K562 (cell line): ENCODE results near the gene NDUFAF8. TPM values are rescaled to one million over a fixed set of nuclear protein-coding genes. Genes with fewer than 3 reads are reported as not detected.

Source experiments
- ATAC-seq: fragments of 200-7000 bp; cut with Tn5 transposase; 3 replicates; pipeline ENCODE4 v1.9.1; 2020; ENCODE audit warnings: moderate library complexity
- BruUV-seq: library from RNA; stranded (reverse); fragments of 400-500 nt; replicated peaks from 2 replicates; lab custom pipeline; 2021; lab: Mats Ljungman, UMichigan
- CTCF ChIA-PET: fragments of 300-600 bp; formaldehyde crosslinking; extraction: SDS; loops from one replicate; lab custom pipeline; 2021; ENCODE audit warnings: low intra/inter-chr PET ratio; lab: Yijun Ruan, JAX
- POLR2A ChIA-PET: fragments of 300-600, 350-650 bp; sonication (Branson Sonifier 250); formaldehyde crosslinking; extraction: SDS; loops from one replicate; lab custom pipeline; 2021; ENCODE audit warnings: antibody characterized with exemption, inconsistent platforms; lab: Yijun Ruan, JAX
- DNase-seq, 4 experiments: peaks; one replicate each; pipeline versions ENCODE4 v3.0.0 to v3.0.0-alpha.2; 2011 to 2018; ENCODE audit warnings: low spot score in 3 of 4, mixed read lengths in 3 of 4; ENCODE audit errors: extremely low read depth in 1 of 4
- FAIRE-seq: peaks from 2 replicates; lab custom pipeline; 2011; peaks lifted over from hg19 to GRCh38; lab: Jason Lieb, UNC
- H2AFZ ChIP-seq: 2 replicates; pipeline ENCODE4 v1.6.0; 2011; ENCODE audit warnings: low read depth, low read length, control low read depth, inconsistent platforms
- H3K27ac ChIP-seq: fragments of 200-600 bp; 3 replicates; pipeline ENCODE4 v1.8.0; 2011; ENCODE audit warnings: low read depth, mild to moderate bottlenecking, control low read depth, inconsistent platforms, low read length, moderate library complexity, mixed read lengths; ENCODE audit errors: extremely low read depth
- H3K27me3 ChIP-seq, 2 experiments: fragments of 300-600 bp in 1 of 2; 2 replicates in 1 of 2; 3 replicates in 1 of 2; pipeline versions ENCODE4 v1.6.0 to v1.8.0; 2011; ENCODE audit warnings: inconsistent platforms in 2 of 2, low read length in 2 of 2, mild to moderate bottlenecking in 1 of 2, mixed read lengths in 1 of 2, moderate library complexity in 1 of 2; ENCODE audit not compliant: control insufficient read depth in 2 of 2, insufficient read depth in 2 of 2
- H3K36me3 ChIP-seq: fragments of 300-600 bp; 3 replicates; pipeline ENCODE4 v1.8.0; 2011; ENCODE audit warnings: mild to moderate bottlenecking, low read length, inconsistent platforms; ENCODE audit not compliant: control insufficient read depth, insufficient read depth
- H3K4me1 ChIP-seq, 2 experiments: fragments of 200-600 bp in 1 of 2; replicated peaks in 1 of 2; 2 replicates in 1 of 2; 3 replicates in 1 of 2; pipeline versions ENCODE4 v1.5.1 to v1.8.0; 2011; ENCODE audit warnings: inconsistent platforms in 2 of 2, low read length in 2 of 2, mild to moderate bottlenecking in 1 of 2, mixed read lengths in 1 of 2, moderate library complexity in 1 of 2; ENCODE audit not compliant: control insufficient read depth in 2 of 2, insufficient read depth in 2 of 2
- H3K4me2 ChIP-seq: 2 replicates; pipeline ENCODE4 v1.6.1; 2011; ENCODE audit warnings: low read length, control low read depth, inconsistent platforms, mixed read lengths; ENCODE audit not compliant: insufficient read depth
- H3K4me3 ChIP-seq: fragments of 200-600 bp; sonication (generic), shearing (Covaris generic); 2 replicates; pipeline ENCODE4 v1.5.1; 2016; ENCODE audit warnings: control low read depth, inconsistent platforms
- H3K79me2 ChIP-seq: fragments of 200-600 bp; 3 replicates; pipeline ENCODE4 v1.8.0; 2011; ENCODE audit warnings: low read length, inconsistent platforms; ENCODE audit not compliant: control insufficient read depth, insufficient read depth
- H3K9ac ChIP-seq, 2 experiments: 2 replicates each; pipeline versions ENCODE4 v1.6.0 to v1.6.1; 2011; ENCODE audit warnings: low read depth in 2 of 2, low read length in 2 of 2, control low read depth in 1 of 2, inconsistent platforms in 1 of 2, mild to moderate bottlenecking in 1 of 2, mixed read lengths in 1 of 2; ENCODE audit not compliant: insufficient read depth in 1 of 2
- H3K9me1 ChIP-seq: one replicate; pipeline ENCODE4 v1.6.0; 2011; ENCODE audit warnings: inconsistent platforms, mild to moderate bottlenecking, low read length, moderate library complexity; ENCODE audit not compliant: control insufficient read depth, insufficient read depth
- H3K9me3 ChIP-seq: replicated peaks from 2 replicates; pipeline ENCODE4 v1.5.1; 2011; ENCODE audit warnings: low read depth, low read length, inconsistent platforms; ENCODE audit not compliant: control insufficient read depth, insufficient read depth
- H4K20me1 ChIP-seq: replicated peaks from 2 replicates; pipeline ENCODE4 v1.6.1; 2011; ENCODE audit warnings: low read length, inconsistent platforms, mixed read lengths; ENCODE audit not compliant: control insufficient read depth, insufficient read depth
- CBFA2T3 ChIP-seq: fragments of 450-650 bp; IDR thresholded peaks from 2 replicates; pipeline ENCODE4 v1.6.1; 2017
- CLOCK ChIP-seq: fragments of 250-450 bp; sonication (Bioruptor Pico); IDR thresholded peaks from 2 replicates; pipeline ENCODE4 v1.4.0; 2020; ENCODE audit warnings: mild to moderate bottlenecking, moderate library complexity, borderline replicate concordance
- WGBS: fragments of 100-300 bp; shearing (Covaris generic); methylation state at CpG from one replicate; pipeline ENCODE4 v1.1.6; 2016; ENCODE audit warnings: low coverage, mixed read lengths; ENCODE audit not compliant: insufficient coverage; ENCODE audit errors: missing lambda C conversion rate; 5-methylcytosine and 5-hydroxymethylcytosine counted together
- in situ Hi-C: fragments of 300-500 bp; cut with MboI; formaldehyde crosslinking; loops from 4 replicates; pipeline ENCODE4 v1.15.0; 2018; ENCODE audit warnings: inconsistent platforms, mixed read lengths
- intact Hi-C: fragments of 100-400 bp; cut with micrococcal nuclease; formaldehyde crosslinking; loops from 2 replicates; pipeline ENCODE4 v1.14.2; 2022
- polyA plus RNA-seq, 8 experiments: library from polyadenylated mRNA; depleted of rRNA in 4 of 8; stranded (reverse) in 5 of 8; unstranded in 3 of 8; fragments of >200 nt; fragmentation: Nextera tagmentation in 2 of 8; fragmentation: Illumina TruSeq in 1 of 8; extraction: Ambion mirVana in 2 of 8; extraction: Trizol in 1 of 8; gene quantifications; 2 replicates each; pipeline versions ENCODE4 v1.2.1 to v1.2.3, GENCODE V29; 2011 to 2014; ENCODE audit warnings: inconsistent platforms in 1 of 8, missing spikeins in 1 of 8
- total RNA-seq, 7 experiments: library from RNA; depleted of rRNA in 6 of 7; stranded (reverse); fragments of >200 nt in 6 of 7; fragmentation: Illumina TruSeq in 2 of 7; extraction: Trizol in 2 of 7; gene quantifications; 2 replicates each; pipeline versions ENCODE4 v1.2.1 to v1.2.3, GENCODE V29; 2011 to 2021; ENCODE audit warnings: low replicate concordance in 1 of 7
- TF ChIP-seq, protein P1 (sequence below): fragments of 250-450 bp; sonication (Bioruptor Pico); IDR thresholded peaks from 2 replicates; pipeline ENCODE4 v1.9.0; 2021; ENCODE audit warnings: mild to moderate bottlenecking
- TF ChIP-seq, protein P2 (sequence below): fragments of 200-800 bp; sonication (Bioruptor generic); IDR thresholded peaks from 2 replicates; pipeline ENCODE4 v1.6.1; 2017; ENCODE audit warnings: missing genetic modification characterization, missing compliant biosample characterization

The NDUFAF8 gene
- total and polyA plus RNA-seq, 9 of the 15 experiments (the other 6 are each of a cell fraction or from before 2014, with no cell fraction given) = 13.5 to 144 (median 90.0) TPM

GRCh38 chr17:81240761-81241160 is 1.6 kb downstream of the NDUFAF8 start:
- no TSS peak for BruUV-seq
- 51% methylated on average over 8 of the region's 8 CpGs for WGBS
- ChIA-PET POLR2A (interaction anchor here (0.6 to 1.1 kb wide), 4 partner anchors 8 to 196 kb away, joined by 3 to 5 read pairs (median 4); no protein-coding TSS in a partner anchor), CTCF (interaction anchor here (0.7 to 2.0 kb wide), 3 partner anchors 98 to 139 kb away, joined by 3 to 17 read pairs (median 6); no protein-coding TSS in a partner anchor)
- peaks cover 2% of the 10 kb centered on the region for H3K9me1 ChIP-seq
- intact Hi-C loops = loop anchor here (1.0 kb wide), 1 partner anchor 98 kb away; no protein-coding TSS in a partner anchor
- no peaks in the 10 kb centered on the region for H3K27me3 ChIP-seq
- H3K4me3 ChIP-seq = no peak overlapping the region; the same call in 1 of the 2 replicates
- H3K79me2 ChIP-seq = peaks cover 34% of the 10 kb centered on the region
- no peak overlapping the region for H2AFZ ChIP-seq
- FAIRE-seq (peak; percentile 72), DNase-seq (no peak), ATAC-seq (no peak)
- TF ChIP-seq CLOCK (CRISPR knock-in tag) = no peak
- TF ChIP-seq, protein P1, sequence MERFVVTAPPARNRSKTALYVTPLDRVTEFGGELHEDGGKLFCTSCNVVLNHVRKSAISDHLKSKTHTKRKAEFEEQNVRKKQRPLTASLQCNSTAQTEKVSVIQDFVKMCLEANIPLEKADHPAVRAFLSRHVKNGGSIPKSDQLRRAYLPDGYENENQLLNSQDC = no peak
- TF ChIP-seq, protein P2, sequence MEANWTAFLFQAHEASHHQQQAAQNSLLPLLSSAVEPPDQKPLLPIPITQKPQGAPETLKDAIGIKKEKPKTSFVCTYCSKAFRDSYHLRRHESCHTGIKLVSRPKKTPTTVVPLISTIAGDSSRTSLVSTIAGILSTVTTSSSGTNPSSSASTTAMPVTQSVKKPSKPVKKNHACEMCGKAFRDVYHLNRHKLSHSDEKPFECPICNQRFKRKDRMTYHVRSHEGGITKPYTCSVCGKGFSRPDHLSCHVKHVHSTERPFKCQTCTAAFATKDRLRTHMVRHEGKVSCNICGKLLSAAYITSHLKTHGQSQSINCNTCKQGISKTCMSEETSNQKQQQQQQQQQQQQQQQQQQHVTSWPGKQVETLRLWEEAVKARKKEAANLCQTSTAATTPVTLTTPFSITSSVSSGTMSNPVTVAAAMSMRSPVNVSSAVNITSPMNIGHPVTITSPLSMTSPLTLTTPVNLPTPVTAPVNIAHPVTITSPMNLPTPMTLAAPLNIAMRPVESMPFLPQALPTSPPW (CRISPR knock-in tag) = 0 out of 2 replicates have a peak, but pooled peaks have one; percentile 26
- TF ChIP-seq CBFA2T3 = 0 out of 2 replicates have a peak, but pooled peaks have one; percentile 21
- in situ Hi-C loops = loop anchor here (25.0 kb wide), 1 partner anchor 103 kb away; no protein-coding TSS in a partner anchor
- no peak overlapping the region for H3K27ac ChIP-seq
- H3K9me3 ChIP-seq = no peaks in the 10 kb centered on the region
- H4K20me1 ChIP-seq = peaks cover 11% of the 10 kb centered on the region; the same call in 1 of the 2 replicates
- H3K36me3 ChIP-seq = peaks cover 19% of the 10 kb centered on the region; the same call in 1 of the 3 replicates
- peak overlapping the region in 1 of 2 experiments; percentile 23; a peak in 1 of 4 replicates for H3K9ac ChIP-seq
- no peak overlapping the region for H3K4me2 ChIP-seq
- H3K4me1 ChIP-seq = peaks cover 11 to 89% of the 10 kb centered on the region in 2 experiments
